NCI-H526 (cell line): ENCODE measurements around the gene PRCC.
"Not testable (repeated sequence)": the region's sequence is repeated elsewhere in the genome, so short reads cannot be mapped to it uniquely, and the experiment has no call there.

Experiments used
- DNase-seq, 2 experiments: peaks; one replicate each; lab custom pipeline; 2025; lab: John Stamatoyannopoulos, UW

PRCC gene

DNA sequence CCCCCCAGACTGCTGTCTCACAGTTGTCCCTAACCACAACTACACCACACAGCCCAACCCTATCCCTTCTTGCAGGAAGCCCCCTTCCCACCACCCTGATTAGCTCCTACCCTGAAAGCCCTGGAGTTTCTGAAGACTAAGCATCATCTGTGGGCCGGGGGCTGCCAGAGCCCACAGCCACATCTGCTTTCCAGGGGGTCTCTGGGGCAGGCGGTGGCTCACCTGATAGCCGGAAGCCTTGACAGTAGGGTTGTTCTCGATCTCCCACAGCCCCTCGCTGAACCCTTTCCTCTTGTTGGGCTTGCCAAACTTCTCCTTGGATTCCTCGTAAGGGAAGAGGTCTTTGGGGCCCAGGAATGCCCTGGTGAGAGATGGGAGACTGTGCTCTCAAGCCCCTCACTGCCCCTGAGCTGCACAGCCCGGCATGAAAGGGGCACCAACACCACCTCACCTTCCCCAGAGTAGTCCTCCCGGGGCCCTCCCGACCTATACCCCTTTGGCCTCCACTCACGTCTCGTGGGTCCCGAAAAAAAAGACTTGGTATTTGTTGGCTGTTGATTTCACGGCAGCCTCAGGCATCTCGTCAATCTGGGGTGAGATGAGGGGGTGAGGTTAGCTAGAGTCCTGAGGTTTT, 22.4 kb upstream of the PRCC start:
- DNase-seq: no peak

DNA sequence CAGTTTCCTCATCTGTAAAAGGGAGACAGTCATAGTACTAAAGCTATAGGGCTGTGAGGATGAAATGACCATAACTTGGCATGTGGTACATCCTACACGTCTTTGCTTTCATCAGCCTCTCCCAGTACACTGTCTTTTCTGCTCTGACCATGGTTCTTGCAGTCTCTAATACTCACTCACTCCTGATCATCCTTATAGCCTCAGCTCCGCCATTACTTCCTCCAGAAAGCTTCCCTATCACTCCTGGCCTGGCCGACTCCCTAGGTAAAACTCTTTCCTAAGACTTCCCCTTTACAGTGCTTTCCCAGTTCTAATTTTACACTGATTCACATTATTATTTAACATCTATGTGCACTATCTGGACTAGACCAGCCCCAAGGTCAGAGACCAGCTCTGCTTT, 21.5 kb upstream of the PRCC start:
- no peak for DNase-seq

DNA sequence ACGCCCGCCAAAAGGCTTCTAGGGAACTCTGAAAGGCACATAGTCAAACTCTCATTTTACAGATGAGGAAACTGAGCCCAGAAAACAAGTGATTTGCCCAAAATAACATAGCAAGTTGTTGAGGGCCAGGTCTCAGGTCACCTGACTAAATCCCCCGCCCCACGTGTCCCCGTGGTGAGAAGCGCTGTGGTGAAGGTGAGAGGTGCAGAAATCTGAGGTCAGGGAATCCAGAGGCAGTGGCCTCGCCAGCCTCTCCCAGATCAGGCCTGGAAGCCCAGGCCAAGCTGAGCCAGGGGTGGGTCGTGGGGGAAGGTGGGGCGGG, 21.0 kb upstream of the PRCC start:
- no peak for DNase-seq

DNA sequence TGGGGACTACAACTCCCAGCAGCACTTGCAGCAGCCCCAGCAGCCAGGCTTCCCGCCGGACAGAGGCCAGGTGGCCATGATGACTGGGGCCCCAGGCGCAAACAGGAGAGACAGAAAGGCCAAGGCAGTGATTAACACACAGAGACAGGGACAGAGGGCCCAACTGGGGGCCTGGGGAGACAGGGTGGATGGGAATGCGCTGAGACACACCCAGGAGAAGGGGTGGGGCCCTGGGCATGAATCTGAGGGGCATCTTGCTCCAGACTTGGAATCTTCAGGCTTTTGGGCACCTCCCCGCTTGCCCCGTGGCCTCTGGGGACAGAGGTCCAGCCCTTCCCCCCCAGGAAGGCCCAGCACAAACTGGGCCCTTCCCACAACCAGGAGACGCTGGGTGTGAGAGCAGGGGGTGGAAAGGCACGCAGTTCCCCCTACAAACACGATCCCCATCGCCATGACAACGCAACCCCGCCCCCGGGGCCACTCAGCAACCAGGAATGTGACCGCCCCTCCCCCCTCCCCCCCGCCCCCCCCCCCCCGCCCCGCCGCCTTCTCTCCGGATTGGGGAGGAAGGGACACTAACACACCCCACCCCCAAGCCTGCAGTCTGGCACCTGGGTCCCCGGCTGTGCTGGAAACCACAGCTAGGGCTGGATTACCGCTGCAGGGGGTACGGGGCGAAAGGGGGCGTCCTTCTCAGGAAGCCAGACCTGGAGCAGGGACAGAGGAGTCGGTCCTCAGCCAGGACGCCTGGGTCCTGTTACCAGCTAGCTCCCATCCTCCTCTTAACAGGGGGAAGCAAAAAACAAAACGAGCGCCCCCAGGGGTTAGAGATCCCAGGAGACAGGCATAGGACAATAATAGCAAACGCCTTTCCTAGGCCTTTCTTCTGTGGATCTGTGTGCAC, 20.4 kb upstream of the PRCC start:
- DNase-seq: peak; percentile 60 to 89

DNA sequence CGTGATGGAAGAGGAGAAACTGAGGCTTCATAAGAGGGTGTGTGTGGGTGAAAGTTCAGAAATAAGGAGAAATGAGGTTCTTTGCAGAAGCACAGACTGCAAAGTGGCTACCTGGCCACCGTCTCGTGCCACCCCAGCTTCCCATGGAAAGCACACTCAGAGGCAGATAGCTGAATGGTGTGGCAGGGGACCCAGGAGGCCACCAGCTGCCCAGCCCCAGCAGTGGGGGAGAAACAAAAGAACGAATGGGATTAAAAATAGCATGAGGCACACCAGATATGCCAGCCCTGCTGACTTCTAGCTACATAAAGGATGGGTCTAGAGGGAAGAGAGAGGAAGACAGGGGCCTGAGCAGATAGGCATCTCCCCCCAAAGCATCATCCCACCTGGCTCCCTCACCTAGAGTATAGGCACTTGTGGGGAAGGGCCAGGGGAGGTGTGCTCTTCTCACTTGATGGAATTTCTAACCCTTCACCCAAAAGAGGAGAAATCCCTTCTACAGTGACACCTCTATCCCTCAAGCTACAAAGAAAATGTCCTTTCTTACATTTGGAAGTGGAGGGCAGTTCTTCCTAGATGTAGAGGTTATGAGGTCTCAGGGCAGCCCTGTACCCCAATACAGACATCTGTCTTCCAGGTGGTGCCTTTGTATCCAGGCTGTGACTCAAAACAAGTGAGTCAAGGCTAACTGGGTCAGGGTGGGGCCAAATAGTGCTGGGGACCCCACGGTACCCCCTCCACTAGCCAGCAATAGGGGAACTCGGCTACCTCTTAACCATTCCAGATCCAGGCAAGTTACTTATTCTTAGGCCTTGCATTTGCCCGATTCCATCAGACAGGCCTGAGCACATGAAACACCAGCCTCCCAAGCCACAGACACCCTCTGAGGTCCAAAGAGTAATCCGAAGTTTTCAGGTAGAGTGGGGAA, 19.3 kb upstream of the PRCC start:
- DNase-seq: no peak

- DNase-seq: peak in 1 of 2 experiments; percentile 55
Observed at GRCh38 chr1:156748670-156749418, 18.5 kb upstream of the PRCC start.

GRCh38 chr1:156749419-156750118, 17.8 kb upstream of the PRCC start:
- DNase-seq: peak in 1 of 2 experiments; percentile 43

- peak; percentile 69 to 85 for DNase-seq
Observed at GRCh38 chr1:156750191-156750672, 17.1 kb upstream of the PRCC start.

- DNase-seq: peak in 1 of 2 experiments; percentile 85
Observed at GRCh38 chr1:156750711-156751450, 16.5 kb upstream of the PRCC start.

DNA sequence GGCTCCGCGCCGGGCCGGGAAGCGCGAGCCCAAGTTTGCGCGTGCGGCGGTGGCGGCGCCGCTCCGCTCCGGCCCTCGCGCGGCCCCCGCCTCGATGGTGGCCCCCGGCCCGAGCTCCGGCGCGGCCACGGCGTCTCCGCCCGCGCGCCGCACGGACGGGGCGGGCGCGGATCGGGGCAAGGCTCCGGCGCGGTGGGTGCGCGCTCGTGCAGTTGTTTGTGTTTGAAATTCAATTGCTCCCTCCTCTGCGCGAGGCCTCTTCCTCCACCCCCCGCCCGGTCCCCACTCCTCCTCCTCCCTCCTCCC, 15.9 kb upstream of the PRCC start, which contains the start of gene HDGF:
Gene HDGF (minus strand): TSS at position 225 of the 306 bp plus-strand sequence. CDS start 246 bp downstream, outside the sequence.
- DNase-seq: no peak

GRCh38 chr1:156751757-156752481, 15.4 kb upstream of the PRCC start:
- peak; percentile 98 to 100 for DNase-seq

- peak; percentile 54 to 60 for DNase-seq
Observed at GRCh38 chr1:156752843-156753482, 14.4 kb upstream of the PRCC start.

- peak; percentile 59 to 77 for DNase-seq
Observed at GRCh38 chr1:156754219-156754618, 13.1 kb upstream of the PRCC start.

DNA sequence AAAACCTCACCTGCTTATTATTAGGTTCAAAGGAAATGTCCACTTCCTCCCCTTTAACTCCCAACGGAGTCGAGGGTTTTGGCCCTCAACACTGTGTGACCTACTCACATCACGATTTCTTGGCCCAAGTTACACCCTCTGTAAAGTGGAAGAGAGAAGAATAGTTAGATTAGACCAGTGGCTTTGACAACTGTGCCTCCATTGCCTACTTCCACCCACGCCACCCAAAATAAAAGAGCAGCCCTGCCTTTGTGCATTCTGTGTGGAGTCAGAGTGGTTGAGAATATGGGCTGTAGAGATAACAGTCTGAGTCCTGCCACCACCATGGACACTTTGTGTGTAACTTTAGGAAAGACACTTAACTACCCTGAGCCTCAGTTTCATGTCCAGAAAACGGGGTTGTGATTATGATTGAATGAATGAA, 11.8 kb upstream of the PRCC start:
- no peak for DNase-seq

DNA sequence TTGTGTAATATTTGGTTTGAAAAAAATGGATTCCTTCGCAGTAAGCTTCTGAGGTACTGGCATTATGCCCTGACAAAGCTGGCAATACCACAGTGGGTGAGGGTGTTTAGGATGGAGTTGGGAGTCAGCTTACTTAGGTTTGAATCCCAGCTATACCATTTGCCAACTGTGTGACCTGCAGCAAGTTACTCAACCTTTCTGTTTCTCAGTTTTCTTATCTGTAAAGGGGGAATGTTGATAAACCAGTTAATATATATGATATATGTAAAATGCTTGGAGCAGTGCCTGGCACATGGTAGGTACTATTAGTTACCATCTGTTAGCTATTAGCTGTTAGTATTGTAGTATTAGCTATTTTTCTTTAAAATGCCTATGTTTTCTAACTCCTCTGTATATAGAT, 11.0 kb upstream of the PRCC start:
- DNase-seq: no peak

GRCh38 chr1:156757572-156758253, 9.6 kb upstream of the PRCC start:
- DNase-seq: not testable (repeated sequence)

GRCh38 chr1:156760092-156760795, 7.1 kb upstream of the PRCC start:
- no peak for DNase-seq

DNA sequence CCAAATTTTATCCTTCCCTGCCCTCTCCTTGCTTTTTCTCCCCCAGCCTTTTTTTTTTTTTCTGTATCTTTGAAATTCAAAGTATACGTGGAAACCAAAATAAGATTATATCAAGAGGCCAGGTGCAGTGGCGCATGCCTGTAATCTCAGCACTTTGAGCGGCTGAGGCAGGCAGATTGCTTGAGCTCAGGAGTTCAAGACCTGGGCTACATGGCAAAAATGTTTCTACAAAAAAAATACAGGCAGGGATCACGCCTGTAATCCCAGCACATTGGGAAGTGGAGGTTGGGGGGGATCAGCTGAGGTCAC, 6.6 kb upstream of the PRCC start:
- no peak for DNase-seq
